Testis (tissue), 2 donors: ENCODE data around the gene C7orf57.

ENCODE experiments used
- POLR2A ChIP-seq: fragments of 450-650 bp; IDR thresholded peaks from one replicate; pipeline ENCODE4 v1.6.1; 2017; ENCODE audit warnings: antibody characterized with exemption, mild to moderate bottlenecking, moderate library complexity
- TF ChIP-seq, protein P1 (sequence below), 3 experiments: fragments of 450-650 bp in 2 of 3; fragments of 200-600 bp in 1 of 3; sonication (generic) in 1 of 3; IDR thresholded peaks; one replicate each; pipeline ENCODE4 v1.5.1; 2016 to 2019; ENCODE audit warnings: antibody characterized with exemption in 3 of 3, mild to moderate bottlenecking in 2 of 3, moderate library complexity in 1 of 3

DNA sequence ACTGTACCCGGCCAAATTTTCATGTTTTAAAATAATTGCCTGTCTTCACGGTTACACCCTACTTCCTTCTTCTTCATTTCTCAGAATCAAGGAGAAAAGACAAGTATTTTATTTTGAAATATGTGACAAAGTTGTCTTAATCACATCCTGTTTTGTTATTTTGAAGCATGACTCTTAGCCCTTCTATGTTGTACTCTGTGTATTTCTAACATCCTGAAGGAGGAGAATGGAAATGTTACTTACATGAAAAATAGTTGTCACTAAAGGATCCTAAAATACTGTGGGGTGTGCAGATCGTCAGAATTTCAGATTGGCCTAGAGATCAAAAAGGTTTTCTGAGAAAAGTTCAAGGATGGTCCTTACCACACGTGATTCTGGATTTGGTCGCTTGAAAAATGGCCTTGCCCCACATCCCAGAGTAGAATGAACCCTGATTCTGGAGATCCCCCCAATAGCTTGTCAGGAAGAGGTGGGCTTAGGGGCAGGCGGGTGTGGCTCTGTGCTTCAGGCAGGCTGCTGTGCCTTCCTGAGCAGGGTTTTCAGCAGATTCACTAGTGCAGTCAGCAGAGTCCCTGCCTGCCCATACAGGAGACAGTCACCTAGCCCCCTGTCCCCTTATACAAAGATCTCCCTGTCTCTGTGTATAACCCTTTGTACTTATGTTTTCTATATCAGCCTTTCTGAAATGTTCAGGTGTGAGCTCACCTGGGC, 62.3 kb downstream of the C7orf57 start:
- TF ChIP-seq, protein P1, sequence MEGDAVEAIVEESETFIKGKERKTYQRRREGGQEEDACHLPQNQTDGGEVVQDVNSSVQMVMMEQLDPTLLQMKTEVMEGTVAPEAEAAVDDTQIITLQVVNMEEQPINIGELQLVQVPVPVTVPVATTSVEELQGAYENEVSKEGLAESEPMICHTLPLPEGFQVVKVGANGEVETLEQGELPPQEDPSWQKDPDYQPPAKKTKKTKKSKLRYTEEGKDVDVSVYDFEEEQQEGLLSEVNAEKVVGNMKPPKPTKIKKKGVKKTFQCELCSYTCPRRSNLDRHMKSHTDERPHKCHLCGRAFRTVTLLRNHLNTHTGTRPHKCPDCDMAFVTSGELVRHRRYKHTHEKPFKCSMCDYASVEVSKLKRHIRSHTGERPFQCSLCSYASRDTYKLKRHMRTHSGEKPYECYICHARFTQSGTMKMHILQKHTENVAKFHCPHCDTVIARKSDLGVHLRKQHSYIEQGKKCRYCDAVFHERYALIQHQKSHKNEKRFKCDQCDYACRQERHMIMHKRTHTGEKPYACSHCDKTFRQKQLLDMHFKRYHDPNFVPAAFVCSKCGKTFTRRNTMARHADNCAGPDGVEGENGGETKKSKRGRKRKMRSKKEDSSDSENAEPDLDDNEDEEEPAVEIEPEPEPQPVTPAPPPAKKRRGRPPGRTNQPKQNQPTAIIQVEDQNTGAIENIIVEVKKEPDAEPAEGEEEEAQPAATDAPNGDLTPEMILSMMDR (IDR thresholded peaks at IDR 0.05) = no peak
- TF ChIP-seq POLR2A = no peak
